Stomach (tissue), 9 donors: ENCODE data around the gene ANKRD33B. TPM values are rescaled to one million over a fixed set of nuclear protein-coding genes. Genes with fewer than 3 reads are reported as not detected.
A peak's percentile ranks its signal among the peaks of the same experiment; 100 is the strongest.
"Not testable (repeated sequence)": the region's sequence is repeated elsewhere in the genome, so short reads cannot be mapped to it uniquely, and the experiment has no call there.

Experiments used
- DNase-seq, 2 donors: peaks; one replicate each; pipeline versions ENCODE4 v3.0.0 to v3.0.0-alpha.2; 2013 to 2019
- H3K27ac ChIP-seq, 5 donors: fragments of 200-600 bp in 4 of 5; sonication (generic) in 4 of 5; one replicate each; pipeline ENCODE4 v1.5.1; 2013 to 2019; ENCODE audit warnings: mild to moderate bottlenecking in 1 of 5, moderate library complexity in 1 of 5
- H3K27me3 ChIP-seq, 3 donors: fragments of 200-600 bp; sonication (generic); one replicate each; pipeline ENCODE4 v1.5.1; 2017 to 2019; ENCODE audit warnings: mixed run types in 1 of 3
- H3K36me3 ChIP-seq, 4 donors: fragments of 200-600 bp; sonication (generic); 1 replicate in 3 of 4; 2 replicates in 1 of 4; pipeline ENCODE4 v1.5.1; 2016 to 2019
- H3K4me1 ChIP-seq, 4 donors: fragments of 200-600 bp; sonication (generic); one replicate each; pipeline ENCODE4 v1.5.1; 2016 to 2019
- H3K4me3 ChIP-seq, 4 donors: fragments of 200-600 bp; sonication (generic) in 3 of 4; one replicate each; pipeline ENCODE4 v1.5.1; 2016 to 2019; ENCODE audit warnings: mild to moderate bottlenecking in 1 of 4
- H3K9me3 ChIP-seq, 4 donors: fragments of 200-600 bp; sonication (generic); one replicate each; pipeline ENCODE4 v1.5.1; 2016 to 2019
- CTCF ChIP-seq, 7 experiments: fragments of 450-650 bp in 4 of 7; fragments of 200-600 bp in 3 of 7; sonication (generic) in 3 of 7; IDR thresholded peaks; one replicate each; pipeline ENCODE4 v1.5.1; 2016 to 2019; ENCODE audit warnings: antibody characterized with exemption in 7 of 7, control low read depth in 2 of 7, mild to moderate bottlenecking in 1 of 7
- EP300 ChIP-seq: sonication (generic); formaldehyde crosslinking; IDR thresholded peaks from one replicate; pipeline ENCODE4 v1.6.1; 2017; ENCODE audit warnings: antibody characterized with exemption
- POLR2A ChIP-seq, 4 donors: fragments of 450-650 bp; IDR thresholded peaks; one replicate each; pipeline ENCODE4 v1.6.1; 2016; ENCODE audit warnings: antibody characterized with exemption in 4 of 4, control low read depth in 2 of 4, mild to moderate bottlenecking in 1 of 4, moderate library complexity in 1 of 4
- POLR2AphosphoS5 ChIP-seq, 3 donors: sonication (generic); formaldehyde crosslinking; IDR thresholded peaks; one replicate each; pipeline ENCODE4 v1.6.1; 2016; ENCODE audit warnings: antibody characterized with exemption in 3 of 3
- WGBS, 5 donors: extraction: QIAGEN DNeasy Blood & Tissue Kit in 3 of 5; methylation state at CpG; one replicate each; pipeline versions ENCODE4 v1.1.5 to v1.1.7; 2013 to 2018; 5-methylcytosine and 5-hydroxymethylcytosine counted together
- intact Hi-C: fragments of 100-400 bp; cut with DNase I; formaldehyde crosslinking; loops from one replicate; pipeline ENCODE4 v1.15.1; 2023; ENCODE audit warnings: low total_unique reads
- polyA plus RNA-seq, 3 donors: library from polyadenylated mRNA; stranded (reverse); fragments of 200-250 nt; gene quantifications; one replicate each; pipeline ENCODE4 v1.2.3, GENCODE V29; 2013
- total RNA-seq, 5 donors: library from RNA; depleted of rRNA; stranded (reverse); fragments of >200 nt; gene quantifications; one replicate each; pipeline versions ENCODE4 v1.1.0 to v1.2.3, GENCODE V29; 2014 to 2016
- donor health status: healthy with polysubstance abuse.
- donor health status: Bipolar disorder and iron deficiency.
- donor health status: healthy.

Gene ANKRD33B
- total and polyA plus RNA-seq, 8 donors = 0.45 to 6.4 (median 1.8) TPM

- DNase-seq = peak; percentile 58 to 91
- H3K27me3 ChIP-seq = no peaks in the 10 kb centered on the region
- peak; percentile 70 to 99 (median 83) for TF ChIP-seq POLR2AphosphoS5 (IDR thresholded peaks at IDR 0.05)
- no peak for TF ChIP-seq CTCF (IDR thresholded peaks at IDR 0.05)
- no peak for TF ChIP-seq EP300
- H3K27ac ChIP-seq = peak overlapping the region in 4 of 5 donors; percentile 15 to 74 (median 64)
- WGBS, 5 donors = 21 to 39% (median 33%) methylated on average over 17 to 19 of the region's 19 CpGs
- H3K36me3 ChIP-seq = no peaks in the 10 kb centered on the region
- no peaks in the 10 kb centered on the region for H3K9me3 ChIP-seq
- no peak overlapping the region for H3K4me3 ChIP-seq
- H3K4me1 ChIP-seq = peaks cover 0 to 24% (median 15%) of the 10 kb centered on the region in 4 donors
- intact Hi-C loops = no loop called here
Observed at GRCh38 chr5:10601246-10602030, 37.6 kb downstream of the ANKRD33B start.

- WGBS, 5 donors = 62 to 74% (median 67%) methylated on average over 15 of the region's 15 CpGs
- intact Hi-C loops = no loop called here
- no peak overlapping the region for H3K4me3 ChIP-seq
- H3K9me3 ChIP-seq = no peaks in the 10 kb centered on the region
- no peaks in the 10 kb centered on the region for H3K36me3 ChIP-seq
- TF ChIP-seq EP300 (no peak), CTCF (IDR thresholded peaks at IDR 0.05) (no peak), POLR2A (IDR thresholded peaks at IDR 0.05) (no peak), POLR2AphosphoS5 (IDR thresholded peaks at IDR 0.05) (no peak)
- DNase-seq = no peak
- H3K27me3 ChIP-seq = no peaks in the 10 kb centered on the region
- peaks cover 0 to 29% (median 18%) of the 10 kb centered on the region in 4 donors for H3K4me1 ChIP-seq
- H3K27ac ChIP-seq = peak overlapping the region in 4 of 5 donors; percentile 15 to 74 (median 64)
Observed at GRCh38 chr5:10602031-10602806, 38.3 kb downstream of the ANKRD33B start.

- no peak overlapping the region for H3K27ac ChIP-seq
- no peaks in the 10 kb centered on the region for H3K9me3 ChIP-seq
- no peaks in the 10 kb centered on the region for H3K27me3 ChIP-seq
- no peaks in the 10 kb centered on the region for H3K36me3 ChIP-seq
- peaks cover 0 to 43% (median 26%) of the 10 kb centered on the region in 4 donors for H3K4me1 ChIP-seq
- intact Hi-C loops = no loop called here
- H3K4me3 ChIP-seq = no peak overlapping the region
- no peak for DNase-seq
- TF ChIP-seq POLR2A (IDR thresholded peaks at IDR 0.05) = no peak
- TF ChIP-seq POLR2AphosphoS5 (IDR thresholded peaks at IDR 0.05) = no peak
- no peak for TF ChIP-seq CTCF (IDR thresholded peaks at IDR 0.05)
- TF ChIP-seq EP300 = no peak
- WGBS, 5 donors = 83 to 88% (median 85%) methylated on average over 3 to 6 of the region's 6 CpGs
Observed at GRCh38 chr5:10604975-10605374, 41.1 kb downstream of the ANKRD33B start.

GRCh38 chr5:10606632-10607022, 42.8 kb downstream of the ANKRD33B start:
- H3K4me1 ChIP-seq = peaks cover 0 to 32% (median 19%) of the 10 kb centered on the region in 4 donors
- DNase-seq, H3K36me3 ChIP-seq, H3K9me3 ChIP-seq, H3K4me3 ChIP-seq, intact Hi-C loops, H3K27me3 ChIP-seq: not testable (repeated sequence)
- peak overlapping the region in 2 of 5 donors; percentile 48 to 65 for H3K27ac ChIP-seq
- WGBS, 5 donors = 86 to 96% (median 88%) methylated on average over 8 to 9 of the region's 9 CpGs
